ENCODE data around the gene SEBOX.

The SEBOX gene

DNA sequence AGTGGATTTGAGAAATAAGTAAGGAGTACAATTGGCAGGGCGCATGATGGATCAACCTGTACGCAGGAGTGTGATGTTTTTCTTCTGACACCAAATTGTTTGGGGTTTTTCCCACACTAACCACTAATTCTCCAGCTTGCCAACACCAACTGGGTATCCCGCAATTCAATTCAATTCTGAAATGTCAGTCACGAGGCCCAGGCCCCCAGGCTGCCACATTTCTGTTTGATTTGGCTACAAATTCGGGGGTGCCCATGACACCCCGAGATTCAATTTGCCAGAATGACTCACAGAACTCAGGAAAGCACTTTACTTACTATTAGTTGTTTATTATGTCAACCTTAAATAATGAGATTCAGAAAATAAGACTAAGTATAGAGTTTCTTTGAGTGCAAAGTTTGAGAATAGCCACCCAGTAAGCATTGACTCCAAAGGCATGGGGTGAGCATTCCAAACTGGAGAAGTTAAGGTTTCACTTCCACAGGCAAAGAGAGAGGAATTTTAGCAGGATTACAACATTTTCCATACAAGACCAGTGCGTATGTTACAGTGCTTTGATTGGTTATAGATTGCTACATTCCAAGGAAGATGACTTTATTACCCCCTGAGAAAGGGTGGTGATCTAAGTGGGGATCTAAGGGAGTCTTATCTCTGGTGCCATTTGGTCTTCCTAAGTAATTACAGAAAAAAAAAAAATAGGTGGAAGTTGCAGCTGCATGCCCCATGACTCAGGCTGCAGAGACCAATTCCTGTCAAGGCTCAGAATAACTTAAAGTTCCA lies 29.5 kb upstream of the SEBOX start:
- no peak for FAIRE-seq
- DNase-seq (ENCODE audit: low spot score), result peak; percentile 37

- FAIRE-seq, result no peak
- no peak for DNase-seq (ENCODE audit: low spot score)
These were observed 27.5 kb upstream of the SEBOX start for GRCh38 chr17:28392491-28392890.

GRCh38 chr17:28391401-28391800 lies 26.4 kb upstream of the SEBOX start:
- FAIRE-seq (no peak), DNase-seq (ENCODE audit: low spot score) (no peak)

GRCh38 chr17:28390984-28391383 lies 26.0 kb upstream of the SEBOX start:
- no peak for DNase-seq (ENCODE audit: low spot score)
- FAIRE-seq, result no peak

DNA sequence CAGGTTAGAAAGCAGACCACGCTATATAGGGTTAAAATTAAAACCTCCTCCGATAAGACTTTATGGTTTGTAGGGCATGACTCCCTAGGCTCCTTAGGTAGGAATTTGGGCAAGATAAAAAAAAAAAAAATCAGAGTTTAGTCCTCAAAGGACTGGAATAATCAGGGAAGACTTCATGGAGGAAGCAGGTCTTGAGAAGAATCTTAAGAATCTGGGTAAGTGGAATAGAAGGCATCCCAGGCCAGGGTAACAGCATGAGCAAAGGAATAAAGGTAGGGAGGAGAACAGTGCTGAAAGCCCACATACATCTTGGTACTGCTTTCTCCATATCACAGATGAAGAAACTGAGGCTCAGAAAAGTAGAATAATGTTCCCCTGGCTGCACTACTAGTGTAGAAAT lies 25.6 kb upstream of the SEBOX start:
- DNase-seq (ENCODE audit: low spot score) (no peak), FAIRE-seq (no peak)

DNA sequence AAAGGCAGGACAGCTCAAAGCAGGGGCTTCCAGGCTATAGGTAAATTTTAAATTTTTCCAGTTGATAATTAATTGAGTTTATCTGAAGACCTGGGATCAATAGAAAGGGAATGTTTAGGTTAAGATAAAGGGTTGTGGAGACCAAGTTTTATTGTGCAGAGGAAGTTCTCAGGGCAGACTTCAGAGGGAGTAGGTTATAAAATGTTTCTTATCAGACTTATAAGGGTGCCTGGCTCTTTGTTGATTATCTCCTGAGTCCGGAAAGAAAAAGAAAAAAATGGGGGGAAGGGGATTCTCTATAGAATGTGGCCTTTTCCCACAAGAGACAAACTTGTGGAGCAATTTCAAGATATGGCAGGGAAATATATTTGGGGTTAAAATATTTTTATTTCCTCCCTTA lies 25.1 kb upstream of the SEBOX start:
- no peak for FAIRE-seq

DNA sequence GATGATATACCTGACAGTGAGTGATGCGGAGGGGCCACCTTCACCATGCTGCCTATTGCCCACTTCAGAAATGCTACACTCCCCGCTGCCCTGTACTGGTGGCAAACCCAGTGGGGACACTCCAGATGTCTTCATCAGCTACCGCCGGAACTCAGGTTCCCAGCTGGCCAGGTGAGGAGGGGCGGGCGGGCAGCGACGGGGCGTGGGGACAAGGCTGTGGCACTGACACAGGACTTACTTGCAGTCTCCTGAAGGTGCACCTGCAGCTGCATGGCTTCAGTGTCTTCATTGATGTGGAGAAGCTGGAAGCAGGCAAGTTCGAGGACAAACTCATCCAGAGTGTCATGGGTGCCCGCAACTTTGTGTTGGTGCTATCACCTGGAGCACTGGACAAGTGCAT lies 23.1 kb upstream of the SEBOX start:
- no peak for DNase-seq (ENCODE audit: low spot score)

More for the DNA sequence above, 25.1 kb upstream of the SEBOX start:
- no peak for DNase-seq (ENCODE audit: low spot score)

DNA sequence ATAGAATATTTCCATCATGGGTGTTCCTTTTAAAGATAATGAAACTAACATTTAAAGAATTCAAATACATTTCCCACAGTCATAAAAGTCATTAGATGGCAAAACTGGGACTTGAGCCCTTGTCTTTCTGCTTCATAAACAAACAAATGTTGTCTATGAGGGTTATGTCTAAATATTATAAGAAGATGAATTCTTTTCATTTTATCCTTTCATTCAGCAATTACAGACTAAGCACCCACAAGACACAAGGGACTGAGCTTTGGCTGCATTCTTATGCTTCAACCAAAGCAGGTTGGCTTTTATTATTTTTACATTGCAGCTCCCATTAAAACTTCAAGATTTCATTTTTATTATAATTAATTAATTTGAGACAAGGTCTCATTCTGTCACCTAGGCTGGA lies 21.4 kb upstream of the SEBOX start:
- no peak for FAIRE-seq
- DNase-seq (ENCODE audit: low spot score), result no peak

More for the DNA sequence above, 23.1 kb upstream of the SEBOX start:
- FAIRE-seq, result no peak

DNA sequence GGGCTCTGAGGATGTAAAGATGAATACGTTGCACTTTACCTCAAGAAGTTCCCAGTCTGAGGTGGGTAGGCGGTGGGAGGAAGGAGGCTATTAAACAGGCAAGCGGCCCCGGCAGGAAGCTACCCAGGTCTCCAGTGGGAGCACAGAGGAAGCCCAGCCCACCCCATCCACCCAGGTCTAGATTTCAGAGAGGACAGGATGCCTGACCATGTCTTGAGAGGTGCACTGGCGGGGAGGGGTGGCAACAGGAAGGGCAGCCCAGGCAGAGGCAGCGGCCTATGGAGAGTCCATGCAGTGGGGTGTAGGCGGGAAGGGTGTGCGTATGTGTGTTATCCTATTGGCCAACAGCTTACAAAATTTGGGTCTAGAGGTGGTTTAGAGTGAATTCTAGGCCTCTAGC lies 20.4 kb upstream of the SEBOX start:
- no peak for DNase-seq (ENCODE audit: low spot score)
- FAIRE-seq, result no peak

DNA sequence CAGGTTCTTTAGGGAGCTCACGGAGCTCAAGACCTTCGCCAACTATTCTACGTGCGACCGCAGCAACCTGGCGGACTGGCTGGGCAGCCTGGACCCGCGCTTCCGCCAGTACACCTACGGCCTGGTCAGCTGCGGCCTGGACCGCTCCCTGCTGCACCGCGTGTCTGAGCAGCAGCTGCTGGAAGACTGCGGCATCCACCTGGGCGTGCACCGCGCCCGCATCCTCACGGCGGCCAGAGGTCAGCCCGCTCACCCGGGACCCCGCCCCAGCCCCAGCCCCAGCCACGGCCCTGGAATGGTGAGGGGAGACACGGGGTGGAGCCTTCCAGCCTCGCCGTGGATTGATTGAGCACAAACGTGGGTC lies 20.0 kb upstream of the SEBOX start:
- DNase-seq (ENCODE audit: low spot score) (no peak), FAIRE-seq (no peak)

DNA sequence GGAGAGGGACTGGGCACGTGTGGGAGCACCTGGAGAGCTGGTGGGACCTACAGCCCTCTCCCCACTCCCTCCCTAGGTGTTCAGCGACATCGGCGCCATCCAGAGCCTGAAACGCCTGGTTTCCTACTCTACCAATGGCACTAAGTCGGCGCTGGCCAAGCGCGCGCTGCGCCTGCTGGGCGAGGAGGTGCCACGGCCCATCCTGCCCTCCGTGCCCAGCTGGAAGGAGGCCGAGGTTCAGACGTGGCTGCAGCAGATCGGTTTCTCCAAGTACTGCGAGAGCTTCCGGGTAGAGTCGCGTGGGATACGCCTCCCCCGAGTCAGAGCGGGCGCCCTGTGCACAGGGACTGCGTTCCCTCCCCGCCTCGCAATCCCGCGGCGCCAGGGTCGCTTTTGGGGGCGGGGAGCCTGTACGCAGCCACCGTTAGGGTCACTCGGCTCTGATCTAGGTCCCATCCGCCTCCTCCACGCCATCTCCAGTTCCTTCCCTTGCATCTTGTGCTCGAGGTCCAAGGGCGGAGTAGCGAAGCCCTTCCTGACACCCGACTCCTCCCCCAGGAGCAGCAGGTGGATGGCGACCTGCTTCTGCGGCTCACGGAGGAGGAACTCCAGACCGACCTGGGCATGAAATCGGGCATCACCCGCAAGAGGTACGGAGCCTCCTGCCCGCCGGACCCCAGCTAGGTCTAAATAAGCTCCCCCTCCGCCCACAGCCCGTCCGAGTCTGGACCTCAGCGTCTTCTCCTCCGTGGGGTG lies 19.5 kb upstream of the SEBOX start:
- no peak for FAIRE-seq
- DNase-seq (ENCODE audit: low spot score), result no peak

DNA sequence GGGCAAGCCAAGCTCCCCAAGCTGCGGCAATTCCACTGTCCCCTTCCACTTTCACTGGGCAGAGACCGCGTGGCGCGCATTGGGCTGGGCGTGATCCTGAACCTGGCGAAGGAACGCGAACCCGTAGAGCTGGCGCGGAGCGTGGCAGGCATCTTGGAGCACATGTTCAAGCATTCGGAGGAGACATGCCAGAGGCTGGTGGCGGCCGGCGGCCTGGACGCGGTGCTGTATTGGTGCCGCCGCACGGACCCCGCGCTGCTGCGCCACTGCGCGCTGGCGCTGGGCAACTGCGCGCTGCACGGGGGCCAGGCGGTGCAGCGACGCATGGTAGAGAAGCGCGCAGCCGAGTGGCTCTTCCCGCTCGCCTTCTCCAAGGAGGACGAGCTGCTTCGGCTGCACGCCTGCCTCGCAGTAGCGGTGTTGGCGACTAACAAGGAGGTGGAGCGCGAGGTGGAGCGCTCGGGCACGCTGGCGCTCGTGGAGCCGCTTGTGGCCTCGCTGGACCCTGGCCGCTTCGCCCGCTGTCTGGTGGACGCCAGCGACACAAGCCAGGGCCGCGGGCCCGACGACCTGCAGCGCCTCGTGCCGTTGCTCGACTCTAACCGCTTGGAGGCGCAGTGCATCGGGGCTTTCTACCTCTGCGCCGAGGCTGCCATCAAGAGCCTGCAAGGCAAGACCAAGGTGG lies 16.3 kb upstream of the SEBOX start:
- no peak for DNase-seq (ENCODE audit: low spot score)

GRCh38 chr17:28379814-28380801 lies 15.1 kb upstream of the SEBOX start:
- FAIRE-seq, result no peak

More for the DNA sequence above, 16.3 kb upstream of the SEBOX start:
- FAIRE-seq, result no peak

GRCh38 chr17:28372945-28373274 lies 7.9 kb upstream of the SEBOX start:
- DNase-seq (ENCODE audit: low spot score) (no peak), FAIRE-seq (no peak)

More at GRCh38 chr17:28379814-28380801, 15.1 kb upstream of the SEBOX start:
- no peak for DNase-seq (ENCODE audit: low spot score)

- DNase-seq (ENCODE audit: low spot score), result no peak
- FAIRE-seq, result no peak
These were observed 7.4 kb upstream of the SEBOX start for GRCh38 chr17:28372203-28372944.

DNA sequence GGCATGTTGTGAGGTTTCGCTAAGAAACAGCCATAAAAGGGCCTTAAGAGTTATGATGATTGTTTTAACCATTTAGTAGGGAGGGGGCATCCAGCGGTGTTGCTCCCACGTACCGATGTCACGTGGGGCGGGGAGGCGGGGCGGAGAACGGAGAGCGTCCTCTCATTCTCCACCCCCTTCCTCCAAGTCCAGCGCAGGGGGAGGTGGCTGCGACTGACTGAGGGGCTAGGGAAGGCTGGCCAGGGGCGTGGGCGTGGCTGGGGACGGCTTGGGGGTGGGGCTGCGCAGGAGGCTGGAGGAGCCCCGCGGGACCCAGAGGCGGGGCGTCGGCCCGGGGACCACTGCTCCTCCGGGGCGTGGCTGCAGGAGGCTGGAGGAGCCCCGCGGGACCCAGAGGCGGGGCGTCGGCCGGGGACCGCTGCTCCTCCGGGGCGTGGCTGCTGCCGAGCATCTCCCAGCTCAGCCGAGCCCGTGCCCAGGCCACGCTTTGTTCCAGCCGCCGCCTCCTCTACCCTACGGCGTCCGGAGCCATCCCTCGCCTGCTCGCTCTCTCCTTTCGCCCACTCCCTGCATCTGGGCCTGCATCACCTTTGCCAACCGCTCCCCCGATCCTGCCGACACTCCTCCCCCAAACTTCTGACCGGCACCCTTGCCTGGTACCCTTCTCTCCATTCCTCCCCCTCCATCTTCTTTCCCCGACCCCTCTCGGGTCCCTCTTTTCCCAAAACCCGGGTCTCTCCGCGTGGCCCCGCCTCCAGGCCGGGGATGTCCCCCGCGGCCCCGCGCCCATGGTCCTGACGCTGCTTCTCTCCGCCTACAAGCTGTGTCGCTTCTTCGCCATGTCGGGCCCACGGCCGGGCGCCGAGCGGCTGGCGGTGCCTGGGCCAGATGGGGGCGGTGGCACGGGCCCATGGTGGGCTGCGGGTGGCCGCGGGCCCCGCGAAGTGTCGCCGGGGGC lies 6.5 kb upstream of the SEBOX start, which contains the start of gene SARM1:
TSS of gene SARM1 (plus strand) at position 450 of the 958 bp plus-strand sequence. CDS start at position 789, 339 bp downstream.
- DNase-seq (ENCODE audit: low spot score), result no peak
- no peak for FAIRE-seq

DNA sequence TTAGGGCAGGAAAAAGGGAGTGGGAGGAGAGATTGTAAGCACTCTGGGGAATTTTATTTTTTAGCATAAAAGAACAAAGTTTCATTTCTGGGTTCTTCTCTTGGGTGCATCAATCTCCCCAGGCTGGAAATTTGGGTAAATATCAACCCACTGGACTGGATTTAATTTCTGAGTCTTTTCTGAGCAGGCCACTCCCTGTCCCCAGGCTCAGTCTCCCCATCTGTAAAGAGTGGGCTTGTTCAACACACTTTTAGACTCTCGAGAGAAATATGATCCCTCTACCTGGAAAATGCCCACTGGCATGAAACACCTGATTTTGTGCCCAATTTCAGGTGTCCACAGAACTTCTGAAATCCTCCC lies 5.7 kb upstream of the SEBOX start:
- DNase-seq (ENCODE audit: low spot score) (no peak), FAIRE-seq (no peak)

DNA sequence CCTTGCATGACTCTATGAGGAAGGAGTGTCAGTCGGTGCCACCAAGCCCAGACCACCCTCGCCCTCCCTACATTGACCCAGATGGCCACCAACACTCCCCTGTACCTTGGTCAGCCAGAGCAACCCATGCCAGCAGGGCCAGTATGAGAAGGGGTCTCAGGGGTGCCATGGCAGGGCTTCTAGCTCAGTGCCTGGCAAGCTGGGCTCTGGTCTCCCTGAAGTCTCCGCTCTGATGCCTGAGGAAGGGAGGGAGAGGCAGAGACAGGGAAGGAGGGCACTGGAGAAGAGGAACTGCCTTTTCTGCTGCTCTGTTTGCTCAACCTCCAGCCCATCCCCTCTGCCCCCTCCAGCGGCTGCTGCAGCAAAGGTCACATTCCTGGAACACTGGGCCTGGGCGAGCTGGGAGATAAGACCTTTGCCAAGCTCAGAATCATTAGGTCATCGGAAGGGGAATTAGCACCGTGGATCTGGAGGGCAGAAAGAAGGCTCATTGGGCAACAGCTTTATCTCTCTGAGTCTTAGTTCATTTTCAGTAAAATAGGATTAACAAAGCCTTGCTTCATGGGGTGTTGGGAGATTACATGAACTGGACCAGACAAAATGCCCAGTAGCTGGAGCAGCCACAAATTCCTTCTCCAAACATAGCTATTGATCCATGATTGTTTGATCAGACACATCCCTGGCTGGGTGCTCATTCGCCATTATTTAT lies 5.2 kb upstream of the SEBOX start, which contains the start of gene VTN:
TSS of gene VTN (minus strand) at position 273 of the 709 bp plus-strand sequence. CDS start at position 169, 104 bp downstream.
- FAIRE-seq (no peak), DNase-seq (ENCODE audit: low spot score) (peak; percentile 44)

DNA sequence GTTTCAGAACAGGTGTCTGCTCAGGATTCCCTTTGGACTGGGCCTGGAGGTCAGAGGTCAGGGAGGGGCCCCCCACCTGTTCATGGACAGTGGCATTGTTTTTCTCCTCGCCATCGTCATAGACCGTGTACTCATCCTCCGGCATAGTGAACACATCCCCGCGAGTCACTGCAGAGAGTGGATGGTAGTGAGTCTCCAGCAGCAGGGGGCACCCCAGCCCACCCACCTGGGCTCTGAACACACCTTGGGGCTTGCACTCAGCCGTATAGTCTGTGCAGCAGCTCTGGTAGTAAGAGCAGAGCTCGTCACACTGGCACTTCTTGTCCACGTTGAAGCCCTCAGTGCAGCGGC lies 4.7 kb upstream of the SEBOX start:
- DNase-seq (ENCODE audit: low spot score) (no peak), FAIRE-seq (no peak)

Measured in RCC 7860 (cell line).